ENCODE data around the gene RPS4Y1. TPM values are rescaled to one million over a fixed set of nuclear protein-coding genes. Genes with fewer than 3 reads are reported as not detected.

Gene RPS4Y1
- 236 to 296 TPM (median 294 TPM) in 5 replicates for total RNA-seq (2022; extraction: Qiagen RNA extraction)

DNA sequence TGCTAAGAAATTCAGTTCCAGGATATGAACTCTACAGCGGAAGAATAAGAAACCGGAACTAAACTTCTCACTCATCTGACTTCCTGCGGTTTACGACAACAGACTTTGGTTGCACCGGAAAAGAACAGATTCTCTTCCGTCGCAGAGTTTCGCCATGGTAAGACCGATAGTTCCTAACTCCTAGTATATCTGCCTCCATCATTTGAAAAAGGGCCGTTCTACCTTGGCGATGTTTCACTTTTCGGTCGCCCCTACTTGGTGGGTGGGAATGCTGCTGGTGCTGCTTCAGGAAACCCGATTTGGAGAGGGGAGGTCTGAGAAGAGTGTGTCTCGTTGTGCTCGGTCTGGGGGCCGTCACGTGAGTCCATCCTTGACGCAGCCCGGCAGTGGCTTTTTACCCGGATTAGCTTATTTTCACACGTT lies at the start of gene RPS4Y1:
TSS of gene RPS4Y1 (plus strand) at position 132 of the 423 bp plus-strand sequence. CDS start at position 155, 23 bp downstream.

Other genes starting within 250 kb of the RPS4Y1 start
- not detected in 5 replicates for gene SRY, start 53.9 kb upstream of the RPS4Y1 start, total RNA-seq (2022; extraction: Qiagen RNA extraction)
- 2.7 to 4.0 TPM (median 3.7 TPM) in 5 replicates for gene ZFY, start 93.8 kb downstream of the RPS4Y1 start, total RNA-seq (2022; extraction: Qiagen RNA extraction)